Subcutaneous adipose tissue (tissue), 4 donors: ENCODE data around the gene SPACA7. TPM values are rescaled to one million over a fixed set of nuclear protein-coding genes. Genes with fewer than 3 reads are reported as not detected.

ENCODE experiments used
- CTCF ChIP-seq: fragments of 450-650 bp; IDR thresholded peaks from one replicate; pipeline ENCODE4 v1.5.1; 2016; ENCODE audit warnings: low read depth, mild to moderate bottlenecking, control low read depth, antibody characterized with exemption, moderate library complexity
- total RNA-seq, 4 donors: library from RNA; depleted of rRNA; stranded (reverse); fragments of >200 nt; gene quantifications; one replicate each; pipeline ENCODE4 v1.1.0, GENCODE V29; 2016

SPACA7 gene
- total RNA-seq, 4 donors from 2014 or later: not detected

- TF ChIP-seq CTCF: no peak
Measured at GRCh38 chr13:112466132-112467058, 90.2 kb downstream of the SPACA7 start.

DNA sequence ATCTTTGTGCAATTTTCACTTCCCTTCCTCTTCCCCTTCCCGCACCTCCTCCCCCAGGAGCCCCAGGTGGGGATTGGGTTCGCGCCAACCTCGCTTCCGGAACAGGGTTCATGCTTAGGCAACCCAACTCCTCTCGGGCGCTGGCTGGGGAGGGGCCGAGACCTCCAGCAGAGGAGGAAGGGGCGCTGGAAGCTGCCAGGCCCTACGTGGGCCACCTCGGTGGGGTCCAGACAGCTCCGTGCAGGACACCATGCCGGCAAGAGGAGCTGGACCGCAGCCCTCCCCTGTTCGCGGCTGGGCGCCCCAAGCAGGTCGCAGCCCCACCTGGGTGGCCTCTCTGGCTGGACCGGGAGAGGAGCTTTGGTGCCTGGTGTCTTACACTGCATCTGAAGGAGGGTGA, 91.1 kb downstream of the SPACA7 start:
- no peak for TF ChIP-seq CTCF

GRCh38 chr13:112468069-112468468, 91.9 kb downstream of the SPACA7 start:
- TF ChIP-seq CTCF: no peak

DNA sequence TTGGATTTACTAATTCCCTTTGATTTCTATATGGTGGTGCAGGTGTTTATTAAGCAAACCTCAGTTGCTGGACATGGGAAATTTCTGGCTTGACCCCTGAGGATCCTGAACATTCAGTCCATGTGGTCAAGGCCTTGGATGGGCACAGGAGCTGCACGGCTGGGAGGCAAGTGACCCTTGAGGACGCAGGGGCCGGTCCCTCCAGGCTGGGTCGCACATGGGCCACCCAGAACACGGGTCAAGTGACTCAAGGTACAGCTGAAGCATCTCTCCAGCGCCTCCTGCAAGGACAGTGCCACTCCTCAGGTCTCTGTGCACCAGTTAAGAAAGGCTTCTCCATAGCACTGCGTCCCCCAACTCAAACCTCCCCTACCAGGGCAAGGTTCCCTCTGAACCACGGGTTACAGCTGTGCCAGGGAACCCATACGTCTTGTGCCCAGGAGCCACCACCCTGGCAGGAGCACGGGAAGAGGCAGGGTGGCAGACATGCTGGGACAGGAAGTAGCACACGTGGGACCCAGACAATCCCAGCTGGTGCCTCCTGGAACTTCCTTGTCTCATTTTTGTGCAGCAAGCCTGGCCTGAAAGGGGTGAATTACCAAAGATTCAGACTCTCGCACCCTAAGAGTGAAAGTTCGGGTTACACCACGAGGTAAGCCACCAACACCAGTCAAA, 93.1 kb downstream of the SPACA7 start:
- TF ChIP-seq CTCF: no peak

GRCh38 chr13:112473818-112474217, 97.7 kb downstream of the SPACA7 start:
- TF ChIP-seq CTCF: no peak

DNA sequence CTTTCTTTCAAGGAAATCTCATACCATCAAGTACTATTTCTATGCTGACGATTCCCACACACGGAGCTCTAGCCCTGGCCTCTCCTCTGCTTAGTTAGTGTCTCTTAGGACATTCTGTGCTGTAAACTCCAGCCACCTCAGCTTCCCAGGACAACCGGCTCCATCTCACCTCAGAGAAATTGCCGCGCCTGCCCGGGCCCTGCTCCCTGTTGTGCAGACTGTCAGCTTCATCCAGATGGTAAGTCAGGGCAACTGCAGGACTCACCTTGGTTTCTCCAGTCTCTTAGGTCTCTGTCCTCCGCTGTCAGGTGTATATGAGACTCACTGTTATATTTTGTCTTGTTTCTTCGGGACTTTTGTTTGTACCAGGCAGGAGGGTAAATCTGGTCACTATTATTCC, 98.7 kb downstream of the SPACA7 start:
- TF ChIP-seq CTCF: no peak

- TF ChIP-seq CTCF: no peak
Measured at GRCh38 chr13:112475889-112476288, 99.7 kb downstream of the SPACA7 start.
